Suprapubic skin (tissue), 4 donors: Measurements from ENCODE around the gene NEK11. TPM values are rescaled to one million over a fixed set of nuclear protein-coding genes. Genes with fewer than 3 reads are reported as not detected.

ENCODE experiments used
- DNase-seq, 2 donors: peaks; one replicate each; pipeline ENCODE4 v3.0.0-alpha.2; 2019; ENCODE audit warnings: low spot score in 2 of 2
- H3K27ac ChIP-seq: fragments of 200-600 bp; sonication (generic); one replicate; pipeline ENCODE4 v1.5.1; 2019
- H3K27me3 ChIP-seq: fragments of 200-600 bp; sonication (generic); one replicate; pipeline ENCODE4 v1.5.1; 2019
- H3K36me3 ChIP-seq: fragments of 200-600 bp; sonication (generic); one replicate; pipeline ENCODE4 v1.5.1; 2019
- H3K4me1 ChIP-seq: fragments of 200-600 bp; sonication (generic); one replicate; pipeline ENCODE4 v1.5.1; 2019
- H3K4me3 ChIP-seq: fragments of 200-600 bp; sonication (generic); one replicate; pipeline ENCODE4 v1.5.1; 2019; ENCODE audit warnings: mild to moderate bottlenecking
- H3K9me3 ChIP-seq: fragments of 200-600 bp; sonication (generic); one replicate; pipeline ENCODE4 v1.5.1; 2019
- CTCF ChIP-seq, 2 donors: fragments of 200-600 bp in 1 of 2; fragments of 450-650 bp in 1 of 2; sonication (generic) in 1 of 2; IDR thresholded peaks; one replicate each; pipeline ENCODE4 v1.5.1; 2016 to 2019; ENCODE audit warnings: antibody characterized with exemption in 2 of 2, mild to moderate bottlenecking in 1 of 2, moderate library complexity in 1 of 2
- EP300 ChIP-seq: sonication (generic); formaldehyde crosslinking; IDR thresholded peaks from one replicate; pipeline ENCODE4 v1.6.1; 2017; ENCODE audit warnings: antibody characterized with exemption
- POLR2A ChIP-seq, 2 donors: fragments of 450-650 bp; IDR thresholded peaks; one replicate each; pipeline ENCODE4 v1.6.1; 2017; ENCODE audit warnings: antibody characterized with exemption in 2 of 2, mild to moderate bottlenecking in 2 of 2, moderate library complexity in 2 of 2
- POLR2AphosphoS5 ChIP-seq, 3 donors: sonication (generic); formaldehyde crosslinking; IDR thresholded peaks; one replicate each; pipeline ENCODE4 v1.6.1; 2017; ENCODE audit warnings: antibody characterized with exemption in 3 of 3
- WGBS: methylation state at CpG from one replicate; pipeline ENCODE4 v1.1.5; 2018; 5-methylcytosine and 5-hydroxymethylcytosine counted together
- total RNA-seq, 4 donors: library from RNA; depleted of rRNA; stranded (reverse); fragments of >200 nt; gene quantifications; one replicate each; pipeline ENCODE4 v1.1.0, GENCODE V29; 2016

The NEK11 gene
- total RNA-seq, 4 donors from 2014 or later, result 4.2 to 11.0 (median 7.5) TPM

- no peak for DNase-seq
- 64% methylated on average over 2 of the region's 2 CpGs for WGBS
- Histone ChIP-seq H3K27me3 (no peaks in the 10 kb centered on the region), H3K36me3 (no peaks in the 10 kb centered on the region), H3K4me3 (no peak overlapping the region), H3K27ac (no peak overlapping the region), H3K9me3 (no peaks in the 10 kb centered on the region), H3K4me1 (no peaks in the 10 kb centered on the region)
- no peak for TF ChIP-seq CTCF (IDR thresholded peaks at IDR 0.05)
- TF ChIP-seq POLR2AphosphoS5 (IDR thresholded peaks at IDR 0.05), result no peak
- TF ChIP-seq POLR2A (IDR thresholded peaks at IDR 0.05), result no peak
- no peak for TF ChIP-seq EP300
Observed at GRCh38 chr3:131238496-131238895, 211.8 kb downstream of the NEK11 start.

GRCh38 chr3:131239267-131239666 lies 212.6 kb downstream of the NEK11 start:
- 84% methylated on average over 3 of the region's 3 CpGs for whole genome bisulfite sequencing
- Histone ChIP-seq H3K4me1 (no peaks in the 10 kb centered on the region), H3K36me3 (no peaks in the 10 kb centered on the region), H3K27me3 (no peaks in the 10 kb centered on the region), H3K4me3 (no peak overlapping the region), H3K27ac (no peak overlapping the region), H3K9me3 (no peaks in the 10 kb centered on the region)
- DNase-seq, result no peak
- TF ChIP-seq EP300 (no peak), POLR2A (IDR thresholded peaks at IDR 0.05) (no peak), CTCF (IDR thresholded peaks at IDR 0.05) (no peak), POLR2AphosphoS5 (IDR thresholded peaks at IDR 0.05) (no peak)

- DNase-seq, result no peak
- no peak overlapping the region for H3K27ac ChIP-seq
- no peaks in the 10 kb centered on the region for H3K9me3 ChIP-seq
- 75% methylated on average over 3 of the region's 3 CpGs for WGBS
- no peaks in the 10 kb centered on the region for H3K4me1 ChIP-seq
- TF ChIP-seq POLR2A (IDR thresholded peaks at IDR 0.05) (no peak), POLR2AphosphoS5 (IDR thresholded peaks at IDR 0.05) (no peak), EP300 (no peak), CTCF (IDR thresholded peaks at IDR 0.05) (no peak)
- no peaks in the 10 kb centered on the region for H3K27me3 ChIP-seq
- no peak overlapping the region for H3K4me3 ChIP-seq
- H3K36me3 ChIP-seq, result no peaks in the 10 kb centered on the region
Observed at GRCh38 chr3:131242201-131242600, 215.5 kb downstream of the NEK11 start.

GRCh38 chr3:131250466-131250865 lies 223.8 kb downstream of the NEK11 start:
- Histone ChIP-seq H3K36me3 (no peaks in the 10 kb centered on the region), H3K4me3 (no peak overlapping the region), H3K27me3 (no peaks in the 10 kb centered on the region), H3K4me1 (no peaks in the 10 kb centered on the region), H3K9me3 (no peaks in the 10 kb centered on the region), H3K27ac (no peak overlapping the region)
- TF ChIP-seq POLR2A (IDR thresholded peaks at IDR 0.05) (no peak), CTCF (IDR thresholded peaks at IDR 0.05) (no peak), POLR2AphosphoS5 (IDR thresholded peaks at IDR 0.05) (no peak), EP300 (no peak)
- WGBS, result 92% methylated on average over 2 of the region's 2 CpGs
- no peak for DNase-seq

- Histone ChIP-seq H3K4me3 (no peak overlapping the region), H3K36me3 (no peaks in the 10 kb centered on the region), H3K27me3 (no peaks in the 10 kb centered on the region), H3K9me3 (peaks cover 3% of the 10 kb centered on the region), H3K4me1 (no peaks in the 10 kb centered on the region), H3K27ac (no peak overlapping the region)
- no peak for TF ChIP-seq POLR2AphosphoS5 (IDR thresholded peaks at IDR 0.05)
- TF ChIP-seq EP300, result no peak
- no peak for TF ChIP-seq CTCF (IDR thresholded peaks at IDR 0.05)
- no peak for TF ChIP-seq POLR2A (IDR thresholded peaks at IDR 0.05)
- no peak for DNase-seq
- WGBS, result 61% methylated on average over 3 of the region's 3 CpGs
Observed at GRCh38 chr3:131260525-131260924, 233.8 kb downstream of the NEK11 start.
